Stimulated activated naive CD4-positive, alpha-beta T cell treated with Interleukin-2 at 50 U/mL for 16 hours (primary cell): Measurements from ENCODE around the gene UBL5.

Experiments used
- DNase-seq: peaks from one replicate; lab custom pipeline; 2025; lab: John Stamatoyannopoulos, UW

The UBL5 gene

DNA sequence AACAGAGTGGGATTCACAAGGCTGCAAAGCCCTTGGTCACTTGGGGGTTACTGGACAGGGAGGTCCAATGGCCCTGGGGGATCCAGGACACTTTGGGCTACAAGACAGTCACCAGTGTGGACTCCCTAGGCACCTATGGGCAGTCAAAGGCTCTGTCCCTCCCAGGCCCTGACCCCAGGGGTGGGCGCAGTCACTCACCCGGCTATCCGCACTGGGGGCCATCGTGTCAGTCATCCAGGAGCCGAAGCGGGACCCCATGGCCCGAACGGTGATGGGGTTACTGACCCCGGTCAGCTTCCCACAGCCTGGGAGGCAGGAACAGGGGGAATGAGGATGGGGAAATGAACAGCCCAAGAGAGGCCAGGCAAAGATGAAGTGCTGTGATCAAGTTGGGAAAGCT, 28.9 kb downstream of the UBL5 start:
- no peak for DNase-seq

GRCh38 chr19:9857076-9857721, 29.5 kb downstream of the UBL5 start:
- DNase-seq = no peak

- peak; percentile 30 for DNase-seq
These were observed 30.4 kb downstream of the UBL5 start for GRCh38 chr19:9857920-9858746.

GRCh38 chr19:9858766-9859165, 31.0 kb downstream of the UBL5 start:
- no peak for DNase-seq

- DNase-seq = no peak
These were observed 32.7 kb downstream of the UBL5 start for GRCh38 chr19:9860407-9860806.

DNA sequence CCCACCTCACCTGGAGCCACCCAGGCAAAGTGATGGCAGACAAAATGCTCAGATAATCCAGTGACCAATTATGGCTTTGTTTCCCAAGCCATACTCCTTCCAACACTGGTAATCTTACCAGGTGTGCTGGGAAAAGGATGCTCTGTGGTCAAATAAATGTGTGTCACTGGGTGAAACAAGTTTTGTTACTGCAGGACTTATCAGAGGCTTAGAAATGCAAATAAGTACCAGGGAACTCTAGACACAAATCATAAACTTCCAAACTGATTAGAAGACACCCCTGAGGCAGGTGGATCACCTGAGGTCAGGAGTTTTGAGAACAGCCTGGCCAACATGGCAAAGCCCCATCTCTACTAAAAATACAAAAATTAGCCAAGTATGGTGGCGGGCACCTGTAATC, 33.8 kb downstream of the UBL5 start:
- DNase-seq = no peak

DNA sequence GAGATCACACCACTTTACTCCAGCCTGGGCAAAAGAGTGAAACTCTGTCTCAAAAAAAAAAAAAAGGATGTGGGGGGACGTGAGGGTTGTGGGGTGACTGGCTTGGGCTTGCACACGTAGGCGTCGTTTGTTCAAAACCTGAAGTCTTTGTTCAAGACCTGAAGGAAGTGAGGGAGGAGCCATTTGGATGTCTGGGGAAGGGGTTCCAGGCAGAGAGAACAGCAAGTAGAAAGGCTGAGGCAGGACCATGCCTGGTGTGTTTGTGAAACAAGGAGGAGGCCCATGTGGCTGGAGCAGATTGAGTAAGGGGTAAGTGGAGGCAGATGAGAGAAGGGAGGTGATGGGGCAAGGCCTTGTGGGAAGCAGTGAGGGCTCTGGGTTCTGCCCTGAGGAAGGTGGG, 35.2 kb downstream of the UBL5 start:
- DNase-seq = no peak

DNA sequence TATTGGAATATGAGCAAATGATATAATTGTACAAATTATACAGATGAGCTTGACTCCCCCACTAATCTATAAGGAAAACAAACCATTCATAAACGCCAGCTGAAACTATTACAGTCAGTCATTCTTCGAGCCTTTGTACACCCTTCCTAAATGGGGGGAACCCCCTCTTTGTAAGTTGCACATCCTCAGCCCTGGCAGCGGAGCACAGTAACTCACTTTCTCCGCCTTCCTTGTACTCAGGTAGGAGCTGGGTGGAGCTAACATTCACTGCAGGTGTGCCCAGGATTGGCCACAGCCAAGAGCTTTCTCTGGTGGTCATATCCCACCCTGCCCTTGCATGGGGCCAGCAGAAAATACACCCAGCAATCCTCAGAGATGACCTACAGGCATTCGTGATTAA, 36.0 kb downstream of the UBL5 start:
- DNase-seq = no peak

DNA sequence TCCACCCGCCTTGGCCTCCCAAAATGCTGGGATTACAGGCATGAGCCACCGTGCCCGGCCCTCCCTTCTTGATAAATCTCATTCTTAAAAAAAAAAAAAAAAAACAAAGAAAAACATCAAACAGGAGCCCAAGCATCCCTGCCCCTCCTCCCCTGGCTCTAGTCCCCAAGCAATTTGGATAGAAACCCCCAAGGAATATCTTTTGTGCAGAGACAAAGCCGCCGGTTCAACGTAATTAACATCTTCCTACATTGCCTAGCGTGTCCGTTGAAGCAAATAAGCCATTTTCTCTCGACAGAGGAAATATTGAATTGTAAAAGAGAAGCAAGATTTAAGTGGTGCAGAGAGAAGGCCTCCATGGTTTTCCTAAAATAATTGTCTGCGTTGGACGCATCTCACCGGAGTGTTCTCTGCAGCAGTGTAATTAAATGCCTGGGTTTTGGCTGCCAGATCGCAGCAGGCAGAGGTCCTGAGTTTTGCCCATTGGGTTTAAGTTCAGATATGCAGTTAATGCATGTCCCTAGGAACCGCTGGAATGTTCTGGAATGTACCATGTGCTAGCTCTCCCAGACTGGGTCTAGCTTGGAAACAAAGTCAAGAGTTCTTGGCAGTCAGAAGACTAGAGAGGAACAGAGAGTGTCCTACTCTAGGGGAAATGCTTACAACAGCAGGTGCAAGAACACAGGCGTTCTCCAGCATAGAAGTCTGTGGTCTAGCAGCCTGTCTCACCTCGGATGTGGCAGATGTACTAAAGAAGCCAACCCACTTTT, 38.2 kb downstream of the UBL5 start:
- no peak for DNase-seq

- no peak for DNase-seq
These were observed 41.4 kb downstream of the UBL5 start for GRCh38 chr19:9868983-9869617.

DNA sequence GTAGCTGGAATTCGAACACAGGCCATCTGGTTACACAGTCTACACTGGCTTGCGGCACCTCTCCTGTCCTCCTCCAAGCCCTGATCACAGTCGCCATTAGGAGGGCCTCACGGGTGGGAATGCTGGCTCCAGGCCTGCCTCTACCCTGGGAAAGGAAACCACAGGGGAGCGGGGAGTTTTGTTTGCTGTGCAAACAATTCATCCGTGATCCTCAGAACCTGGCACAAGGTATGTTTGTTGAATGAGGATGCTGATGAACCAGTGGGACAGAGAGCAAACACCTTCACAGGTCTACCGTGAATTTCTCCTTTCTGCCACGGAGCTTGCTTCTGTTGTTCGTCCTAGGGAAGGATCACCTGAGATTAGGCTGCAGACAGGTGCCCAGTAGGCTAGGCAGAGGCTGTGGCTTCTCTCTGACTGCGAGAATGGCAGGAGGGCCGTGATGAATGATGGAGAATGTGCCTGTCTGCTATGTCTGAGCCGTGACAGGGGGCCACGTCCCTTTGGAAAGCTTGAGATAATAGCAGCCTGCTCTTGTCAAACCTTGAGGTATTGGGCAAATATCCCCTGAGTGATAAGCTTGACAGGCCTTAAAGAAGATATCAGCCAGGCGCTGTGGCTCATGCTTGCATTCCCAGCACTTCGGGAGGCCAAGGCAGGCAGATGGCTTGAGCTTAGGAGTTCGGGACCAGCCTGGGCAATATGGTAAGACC, 44.1 kb downstream of the UBL5 start:
- no peak for DNase-seq

- DNase-seq = no peak
These were observed 45.0 kb downstream of the UBL5 start for GRCh38 chr19:9872618-9873242.

DNA sequence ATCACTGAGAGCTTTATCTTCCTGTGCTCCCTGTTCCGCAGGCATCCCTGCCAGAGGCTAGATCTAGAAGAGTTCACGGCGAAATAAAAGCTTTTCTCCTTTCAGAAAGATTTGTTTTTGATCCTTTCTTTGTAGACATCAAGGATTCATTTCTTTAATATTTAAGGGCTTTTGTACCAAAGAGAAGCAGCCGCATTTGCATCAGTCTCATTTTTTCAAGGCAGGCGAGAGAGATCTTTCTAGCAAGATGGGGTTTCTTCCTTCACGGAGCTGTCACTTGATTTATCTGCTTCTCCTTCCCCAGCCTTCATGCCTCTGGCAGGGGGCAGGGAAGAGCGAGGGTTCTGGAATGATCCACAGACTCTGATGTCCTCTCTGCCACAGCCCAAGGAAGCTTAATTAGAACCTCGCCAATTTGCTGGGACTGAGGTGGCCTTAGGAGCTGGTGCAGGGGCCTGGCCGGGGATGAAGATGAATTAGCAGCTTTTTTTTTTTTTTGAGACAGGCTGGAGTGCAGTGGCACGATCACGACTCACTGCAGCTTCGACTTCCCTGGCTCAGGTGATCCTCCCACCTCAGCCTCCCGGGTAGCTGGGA, 47.4 kb downstream of the UBL5 start:
- no peak for DNase-seq

DNA sequence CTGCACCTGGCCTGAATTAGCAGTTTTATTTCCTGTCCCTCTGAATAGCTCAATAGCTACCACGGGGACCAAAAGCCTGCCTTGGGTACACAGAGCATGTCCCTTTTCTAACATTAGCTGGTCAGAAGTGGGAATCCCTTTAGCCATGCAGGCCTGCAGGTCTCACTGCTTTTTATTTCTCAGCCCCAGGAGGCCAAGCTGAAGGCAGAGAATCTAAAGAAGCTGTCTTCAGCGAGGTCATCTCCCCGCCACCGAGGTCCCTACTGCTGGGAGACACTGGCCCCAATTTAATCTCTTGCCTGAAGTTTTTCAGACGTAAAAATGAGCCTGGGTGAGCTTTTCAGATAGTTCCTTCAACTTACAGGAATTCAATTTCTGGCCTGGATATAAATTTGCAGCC, 48.1 kb downstream of the UBL5 start:
- DNase-seq = no peak

- DNase-seq = no peak
These were observed 50.2 kb downstream of the UBL5 start for GRCh38 chr19:9877780-9878510.

DNA sequence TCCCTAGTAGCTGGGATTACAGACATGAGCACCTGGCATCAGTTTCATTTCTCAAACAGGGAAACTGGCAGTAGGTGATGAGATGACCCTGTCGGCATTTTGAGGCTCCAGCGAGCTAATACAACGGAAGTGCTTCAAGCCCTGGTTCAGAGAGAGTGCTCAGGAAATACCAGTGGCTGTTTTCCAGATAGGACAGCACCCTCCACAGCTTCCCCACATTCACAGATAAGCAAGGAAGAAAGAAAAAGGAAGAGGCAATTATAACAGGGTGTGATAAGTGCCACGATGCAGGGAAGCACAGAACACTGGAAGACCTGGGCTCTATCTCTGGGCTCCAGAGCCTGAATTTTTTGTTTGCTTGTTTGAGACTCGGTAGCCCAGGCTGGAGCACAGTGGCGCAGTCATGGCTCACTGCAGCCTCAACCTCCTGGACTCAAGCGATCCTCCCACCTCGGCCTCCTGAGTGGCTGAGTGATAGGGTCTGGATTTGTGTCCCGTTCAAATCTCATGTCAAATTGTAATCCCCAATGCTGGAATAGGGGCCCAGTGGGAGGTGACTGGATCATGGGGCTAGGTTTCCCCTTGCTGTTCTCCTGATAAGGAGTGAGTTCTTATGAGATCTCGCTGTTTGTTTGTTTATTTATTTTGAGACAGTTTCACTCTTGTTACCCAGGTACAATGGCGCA, 50.9 kb downstream of the UBL5 start:
- DNase-seq = no peak
